Small intestine (tissue), 7 donors: Measurements from ENCODE around the gene ST8SIA5. TPM values are rescaled to one million over a fixed set of nuclear protein-coding genes. Genes with fewer than 3 reads are reported as not detected.

Experiments
- DNase-seq, 2 donors: peaks; one replicate each; pipeline versions ENCODE4 v3.0.0 to v3.0.0-alpha.2; 2013
- FAIRE-seq: peaks from 2 replicates; lab custom pipeline; 2012; peaks lifted over from hg19 to GRCh38; lab: Jason Lieb, UNC
- H3K27ac ChIP-seq, 3 donors: one replicate each; pipeline ENCODE4 v1.5.1; 2013; ENCODE audit warnings: low read length in 2 of 3, mild to moderate bottlenecking in 2 of 3, control low read depth in 1 of 3, inconsistent platforms in 1 of 3, low read depth in 1 of 3, moderate library complexity in 1 of 3
- H3K27me3 ChIP-seq, 3 donors: one replicate each; pipeline ENCODE4 v1.6.1; 2013; ENCODE audit warnings: low read length in 3 of 3, inconsistent platforms in 1 of 3; ENCODE audit not compliant: control insufficient read depth in 3 of 3, insufficient read depth in 3 of 3
- H3K36me3 ChIP-seq, 3 donors: one replicate each; pipeline ENCODE4 v1.6.1; 2013; ENCODE audit warnings: low read length in 3 of 3, inconsistent platforms in 1 of 3, low read depth in 1 of 3, mild to moderate bottlenecking in 1 of 3, moderate library complexity in 1 of 3; ENCODE audit not compliant: control insufficient read depth in 3 of 3, insufficient read depth in 2 of 3
- H3K4me1 ChIP-seq, 3 donors: one replicate each; pipeline ENCODE4 v1.6.1; 2013; ENCODE audit warnings: low read length in 2 of 3, inconsistent platforms in 1 of 3, low read depth in 1 of 3, mild to moderate bottlenecking in 1 of 3, moderate library complexity in 1 of 3; ENCODE audit not compliant: control insufficient read depth in 3 of 3, insufficient read depth in 2 of 3
- H3K4me3 ChIP-seq, 3 donors: one replicate each; pipeline ENCODE4 v1.5.1; 2013; ENCODE audit warnings: low read length in 3 of 3, control low read depth in 1 of 3, inconsistent platforms in 1 of 3, low read depth in 1 of 3, mild to moderate bottlenecking in 1 of 3, moderate library complexity in 1 of 3
- H3K9me3 ChIP-seq, 2 donors: one replicate each; pipeline ENCODE4 v1.6.1; 2013; ENCODE audit warnings: low read depth in 1 of 2, low read length in 1 of 2; ENCODE audit not compliant: control insufficient read depth in 2 of 2, insufficient read depth in 1 of 2
- WGBS, 3 donors: extraction: QIAGEN DNeasy Blood & Tissue Kit; methylation state at CpG; one replicate each; pipeline ENCODE4 v1.1.7; 2013; 5-methylcytosine and 5-hydroxymethylcytosine counted together
- polyA plus RNA-seq, 4 donors: library from polyadenylated mRNA; stranded (reverse) in 3 of 4; unstranded in 1 of 4; fragments of 200-250 nt in 3 of 4; fragments of 120-200 nt in 1 of 4; gene quantifications; one replicate each; pipeline versions ENCODE4 v1.2.1 to v1.2.3, GENCODE V29; 2013
- donor health status: healthy with polysubstance abuse.
- donor health status: control.
- donor health status: control.
- donor health status: Bipolar disorder and iron deficiency.
- donor health status: healthy.

The ST8SIA5 gene
- polyA plus RNA-seq, 4 donors, result 0.12 to 0.27 (median 0.24) TPM; not detected in 1

GRCh38 chr18:46716336-46716735 lies 40.5 kb downstream of the ST8SIA5 start:
- Histone ChIP-seq H3K27me3 (no peaks in the 10 kb centered on the region), H3K4me3 (no peak overlapping the region), H3K27ac (no peak overlapping the region), H3K9me3 (no peaks in the 10 kb centered on the region), H3K4me1 (no peaks in the 10 kb centered on the region), H3K36me3 (no peaks in the 10 kb centered on the region)
- FAIRE-seq, result no peak
- no peak for DNase-seq
- WGBS, 3 donors, result 73 to 87% (median 85%) methylated on average over 5 of the region's 5 CpGs

DNA sequence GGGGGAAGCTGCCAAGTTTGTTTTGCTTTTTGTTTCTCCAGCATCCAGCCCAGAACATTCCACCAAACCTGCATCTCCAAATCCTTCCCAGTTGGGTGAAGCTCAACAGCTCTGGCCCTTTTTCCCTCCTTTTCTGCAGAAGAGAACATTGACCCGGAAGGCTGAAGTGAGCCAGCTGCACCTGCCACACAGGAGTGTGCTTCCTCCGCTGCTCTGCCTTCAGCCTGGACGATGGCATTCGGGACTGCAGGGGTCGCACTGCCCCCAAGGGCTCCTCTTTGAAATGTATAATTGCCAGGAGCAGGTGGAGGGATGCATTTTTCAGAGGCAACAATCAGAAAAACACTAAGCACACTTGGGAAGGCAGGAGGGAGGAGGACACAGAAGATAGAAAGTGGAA lies 41.8 kb downstream of the ST8SIA5 start:
- no peaks in the 10 kb centered on the region for H3K36me3 ChIP-seq
- FAIRE-seq, result no peak

DNA sequence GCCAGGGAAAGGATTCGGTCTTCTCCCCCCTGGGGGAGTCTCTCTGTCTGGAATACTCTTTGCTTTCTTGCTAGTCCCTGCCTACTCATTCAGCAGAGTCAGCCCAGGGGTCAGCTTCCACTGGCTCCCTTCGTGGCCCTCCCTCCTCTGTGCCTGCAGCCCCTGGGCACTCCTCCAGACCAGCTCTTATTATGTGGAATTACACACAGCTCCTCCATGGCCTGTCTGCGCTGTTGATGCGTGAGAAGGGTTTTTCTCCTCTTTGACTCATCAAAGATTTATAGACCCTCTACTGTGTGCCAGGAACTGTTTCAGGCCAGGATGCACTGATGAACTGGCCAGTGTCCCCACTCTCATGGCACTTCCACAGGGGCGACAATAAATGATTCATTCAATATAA lies 44.4 kb downstream of the ST8SIA5 start:
- Histone ChIP-seq H3K27ac (no peak overlapping the region), H3K27me3 (no peaks in the 10 kb centered on the region), H3K4me3 (no peak overlapping the region), H3K4me1 (no peaks in the 10 kb centered on the region), H3K36me3 (no peaks in the 10 kb centered on the region), H3K9me3 (no peaks in the 10 kb centered on the region)
- 49 to 55% (median 51%) methylated on average over 5 of the region's 5 CpGs for WGBS, 3 donors
- FAIRE-seq, result no peak
- DNase-seq, result no peak

More for the DNA sequence above, 41.8 kb downstream of the ST8SIA5 start:
- no peaks in the 10 kb centered on the region for H3K4me1 ChIP-seq
- DNase-seq, result no peak
- H3K27me3 ChIP-seq, result no peaks in the 10 kb centered on the region
- H3K4me3 ChIP-seq, result no peak overlapping the region
- no peak overlapping the region for H3K27ac ChIP-seq
- WGBS, 3 donors, result 20 to 55% (median 36%) methylated on average over 5 of the region's 5 CpGs
- no peaks in the 10 kb centered on the region for H3K9me3 ChIP-seq

DNA sequence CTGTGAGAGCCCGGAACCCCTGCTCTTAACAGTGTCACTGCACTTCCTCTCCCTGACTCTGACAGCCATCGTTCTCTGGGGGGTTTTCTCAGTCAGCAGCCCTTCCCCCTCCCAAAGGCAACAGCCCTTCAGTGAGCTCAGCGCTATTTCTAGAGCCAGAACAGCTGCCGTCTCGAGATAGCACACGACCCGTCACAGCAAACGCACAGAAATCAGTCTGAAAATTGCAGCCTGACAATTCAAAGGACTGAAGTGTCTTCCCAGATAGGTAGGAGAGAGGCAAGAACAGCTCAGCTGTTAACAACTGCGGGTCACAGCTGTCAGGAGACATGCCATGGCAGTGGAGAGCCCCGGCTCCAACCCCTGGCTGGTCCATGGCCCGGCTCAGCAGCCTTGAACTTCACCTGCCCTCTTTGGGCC lies 45.4 kb downstream of the ST8SIA5 start:
- Histone ChIP-seq H3K4me1 (no peaks in the 10 kb centered on the region), H3K27ac (no peak overlapping the region), H3K27me3 (no peaks in the 10 kb centered on the region), H3K9me3 (no peaks in the 10 kb centered on the region), H3K36me3 (no peaks in the 10 kb centered on the region), H3K4me3 (no peak overlapping the region)
- FAIRE-seq, result no peak
- 24 to 28% (median 27%) methylated on average over 11 of the region's 11 CpGs for WGBS, 3 donors
- DNase-seq, result no peak

GRCh38 chr18:46706968-46707367 lies 49.9 kb downstream of the ST8SIA5 start:
- H3K36me3 ChIP-seq, result no peaks in the 10 kb centered on the region
- no peaks in the 10 kb centered on the region for H3K4me1 ChIP-seq
- H3K27ac ChIP-seq, result no peak overlapping the region
- no peaks in the 10 kb centered on the region for H3K9me3 ChIP-seq
- no peak overlapping the region for H3K4me3 ChIP-seq
- FAIRE-seq (no peak), DNase-seq (no peak)
- H3K27me3 ChIP-seq, result peaks cover 0 to 2% (median 0%) of the 10 kb centered on the region in 3 donors
- 45 to 71% (median 55%) methylated on average over 3 of the region's 3 CpGs for WGBS, 3 donors

GRCh38 chr18:46705521-46705920 lies 51.3 kb downstream of the ST8SIA5 start:
- Histone ChIP-seq H3K4me1 (no peaks in the 10 kb centered on the region), H3K27me3 (peaks cover 0 to 2% (median 0%) of the 10 kb centered on the region in 3 donors), H3K36me3 (no peaks in the 10 kb centered on the region), H3K27ac (no peak overlapping the region), H3K9me3 (no peaks in the 10 kb centered on the region), H3K4me3 (no peak overlapping the region)
- 30 to 46% (median 40%) methylated on average over 4 to 5 of the region's 5 CpGs for WGBS, 3 donors
- no peak for FAIRE-seq
- no peak for DNase-seq

GRCh38 chr18:46704816-46705215 lies 52.0 kb downstream of the ST8SIA5 start:
- no peak for DNase-seq
- Histone ChIP-seq H3K27me3 (peaks cover 0 to 2% (median 0%) of the 10 kb centered on the region in 3 donors), H3K4me3 (no peak overlapping the region), H3K4me1 (no peaks in the 10 kb centered on the region), H3K27ac (no peak overlapping the region), H3K36me3 (no peaks in the 10 kb centered on the region), H3K9me3 (no peaks in the 10 kb centered on the region)
- FAIRE-seq, result no peak
- 78 to 82% (median 81%) methylated on average over 4 of the region's 4 CpGs for WGBS, 3 donors

DNA sequence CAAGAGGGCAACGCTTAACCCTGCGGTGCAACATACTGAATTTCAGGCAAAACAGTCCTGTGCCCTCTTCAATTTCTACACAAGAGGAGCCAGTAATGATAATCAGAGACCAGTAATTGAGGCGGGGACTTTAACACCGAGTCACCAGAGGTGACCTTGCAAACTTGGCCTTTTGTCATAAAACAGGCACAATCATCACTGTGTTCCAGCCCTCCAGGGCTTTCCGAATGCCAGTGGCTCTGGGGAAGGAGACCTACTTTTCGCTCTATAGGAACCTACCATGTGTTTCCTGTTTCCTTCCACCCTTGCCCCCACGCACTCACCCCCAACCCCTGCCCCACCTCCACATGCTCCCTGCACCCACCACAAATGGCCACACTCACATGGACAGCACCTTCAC lies 52.7 kb downstream of the ST8SIA5 start:
- Histone ChIP-seq H3K27me3 (peaks cover 0 to 2% (median 0%) of the 10 kb centered on the region in 3 donors), H3K27ac (no peak overlapping the region), H3K4me3 (no peak overlapping the region), H3K4me1 (no peaks in the 10 kb centered on the region), H3K9me3 (no peaks in the 10 kb centered on the region), H3K36me3 (no peaks in the 10 kb centered on the region)
- FAIRE-seq (no peak), DNase-seq (no peak)
- 70 to 71% (median 70%) methylated on average over 7 of the region's 7 CpGs for WGBS, 3 donors

DNA sequence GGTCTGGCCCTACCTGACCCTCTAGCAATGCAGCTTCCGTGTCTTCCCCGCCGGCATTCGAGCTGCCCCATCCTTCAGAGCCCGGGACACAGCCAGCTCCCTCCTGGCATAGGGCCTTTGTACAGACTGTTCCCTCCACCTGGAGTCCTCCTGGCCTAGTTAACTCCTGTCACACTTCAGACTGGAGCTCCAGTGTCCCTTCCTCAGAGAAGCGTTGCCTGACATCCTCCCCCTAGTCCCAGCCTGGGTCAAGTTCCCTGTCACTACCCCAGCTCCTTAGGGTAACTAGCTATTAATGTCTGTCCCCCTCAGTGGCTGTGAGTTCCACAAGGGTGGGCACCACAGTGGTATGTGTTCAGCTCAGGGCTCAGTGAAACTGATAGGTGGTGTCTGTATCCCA lies 54.4 kb downstream of the ST8SIA5 start:
- Histone ChIP-seq H3K27ac (no peak overlapping the region), H3K4me1 (no peaks in the 10 kb centered on the region), H3K9me3 (no peaks in the 10 kb centered on the region), H3K36me3 (no peaks in the 10 kb centered on the region), H3K27me3 (peaks cover 0 to 2% (median 0%) of the 10 kb centered on the region in 3 donors), H3K4me3 (no peak overlapping the region)
- no peak for FAIRE-seq
- DNase-seq, result no peak
- WGBS, 3 donors, result 83 to 88% (median 87%) methylated on average over 6 of the region's 6 CpGs
